CD14-positive monocyte (primary cell): ENCODE measurements around the gene SMIM32. TPM values are rescaled to one million over a fixed set of nuclear protein-coding genes. Genes with fewer than 3 reads are reported as not detected.

Experiments
- DNase-seq, 3 donors: peaks; one replicate each; pipeline ENCODE4 v3.0.0-alpha.2; 2011 to 2022
- H2AFZ ChIP-seq: 2 replicates; pipeline ENCODE4 v1.6.0; 2012; ENCODE audit warnings: mild to moderate bottlenecking, low read depth, low read length, inconsistent platforms; ENCODE audit not compliant: insufficient read depth, poor library complexity, severe bottlenecking
- H3K27ac ChIP-seq, 2 donors: 1 replicate in 1 of 2; 2 replicates in 1 of 2; pipeline ENCODE4 v1.5.1; 2012 to 2013; ENCODE audit warnings: low read length in 2 of 2, control low read depth in 1 of 2, inconsistent platforms in 1 of 2, low read depth in 1 of 2, mild to moderate bottlenecking in 1 of 2
- H3K27me3 ChIP-seq, 2 donors: one replicate each; pipeline versions ENCODE4 v1.6.0 to v1.6.1; 2011 to 2013; ENCODE audit warnings: low read length in 2 of 2; ENCODE audit not compliant: control insufficient read depth in 2 of 2, insufficient read depth in 2 of 2
- H3K36me3 ChIP-seq, 2 donors: replicated peaks in 1 of 2; 1 replicate in 1 of 2; 2 replicates in 1 of 2; pipeline versions ENCODE4 v1.5.1 to v1.6.1; 2012 to 2013; ENCODE audit warnings: low read length in 2 of 2, control low read depth in 1 of 2, inconsistent platforms in 1 of 2, mild to moderate bottlenecking in 1 of 2; ENCODE audit not compliant: insufficient read depth in 2 of 2, control insufficient read depth in 1 of 2
- H3K4me1 ChIP-seq, 2 donors: 1 replicate in 1 of 2; 2 replicates in 1 of 2; pipeline versions ENCODE4 v1.5.1 to v1.6.1; 2012 to 2013; ENCODE audit warnings: low read length in 2 of 2, control low read depth in 1 of 2, inconsistent platforms in 1 of 2, mild to moderate bottlenecking in 1 of 2, moderate library complexity in 1 of 2; ENCODE audit not compliant: insufficient read depth in 2 of 2, control insufficient read depth in 1 of 2
- H3K4me2 ChIP-seq: replicated peaks from 2 replicates; pipeline ENCODE3; 2012; ENCODE audit warnings: low read length, moderate library complexity, mild to moderate bottlenecking; ENCODE audit not compliant: poor library complexity, severe bottlenecking; ENCODE audit errors: extremely low read depth
- H3K4me3 ChIP-seq, 3 experiments: fragments of 200-600 bp in 1 of 3; sonication (generic) in 1 of 3; replicated peaks in 1 of 3; 1 replicate in 2 of 3; 2 replicates in 1 of 3; pipeline ENCODE4 v1.5.1; 2011 to 2013; ENCODE audit warnings: low read length in 3 of 3, mild to moderate bottlenecking in 3 of 3, control low read depth in 2 of 3, low read depth in 2 of 3, inconsistent platforms in 1 of 3, moderate library complexity in 1 of 3
- H3K79me2 ChIP-seq: 2 replicates; pipeline ENCODE4 v1.6.0; 2012; ENCODE audit warnings: mild to moderate bottlenecking, control low read depth, inconsistent platforms, low read length, moderate library complexity; ENCODE audit not compliant: insufficient read depth
- H3K9ac ChIP-seq: 2 replicates; pipeline ENCODE4 v1.6.0; 2017; ENCODE audit warnings: low read length, mild to moderate bottlenecking; ENCODE audit not compliant: insufficient read depth, poor library complexity, severe bottlenecking
- H3K9me3 ChIP-seq, 2 donors: replicated peaks in 1 of 2; 1 replicate in 1 of 2; 2 replicates in 1 of 2; pipeline versions ENCODE4 v1.5.1 to v1.6.1; 2012 to 2013; ENCODE audit warnings: low read length in 2 of 2, control low read depth in 1 of 2; ENCODE audit not compliant: control insufficient read depth in 1 of 2, insufficient read depth in 1 of 2
- H4K20me1 ChIP-seq: 2 replicates; pipeline ENCODE4 v1.6.0; 2012; ENCODE audit warnings: mild to moderate bottlenecking, low read length, control low read depth, moderate library complexity; ENCODE audit not compliant: insufficient read depth
- H3K27ac Mint-ChIP-seq, 7 donors: one replicate each; pipeline ENCODE4 v1.8.0; 2020; ENCODE audit warnings: mild to moderate bottlenecking in 7 of 7, mixed read lengths in 7 of 7, moderate library complexity in 6 of 7, inconsistent platforms in 2 of 7
- H3K27me3 Mint-ChIP-seq, 3 donors: one replicate each; pipeline ENCODE4 v1.8.0; 2021 to 2022; ENCODE audit warnings: low read depth in 3 of 3, mild to moderate bottlenecking in 3 of 3, mixed read lengths in 3 of 3, moderate library complexity in 3 of 3, inconsistent platforms in 1 of 3
- H3K36me3 Mint-ChIP-seq, 2 donors: one replicate each; pipeline ENCODE4 v1.8.0; 2020; ENCODE audit warnings: mixed read lengths in 2 of 2, inconsistent platforms in 1 of 2, mild to moderate bottlenecking in 1 of 2
- H3K4me1 Mint-ChIP-seq: one replicate; pipeline ENCODE4 v1.8.0; 2020; ENCODE audit warnings: mild to moderate bottlenecking, mixed read lengths
- H3K4me3 Mint-ChIP-seq, 2 donors: one replicate each; pipeline ENCODE4 v1.8.0; 2020; ENCODE audit warnings: mild to moderate bottlenecking in 2 of 2, mixed read lengths in 2 of 2, moderate library complexity in 1 of 2
- H3K9me3 Mint-ChIP-seq, 7 donors: one replicate each; pipeline ENCODE4 v1.8.0; 2020 to 2022; ENCODE audit warnings: mixed read lengths in 7 of 7, mild to moderate bottlenecking in 6 of 7, moderate library complexity in 6 of 7, inconsistent platforms in 2 of 7
- CTCF ChIP-seq: fragments of 200-600 bp; IDR thresholded peaks from one replicate; pipeline ENCODE4 v1.8.0; 2022; ENCODE audit warnings: antibody characterized with exemption, mild to moderate bottlenecking
- WGBS: methylation state at CpG from one replicate; pipeline ENCODE4 v1.1.5; 2013; ENCODE audit warnings: missing lambda C conversion rate; ENCODE audit not compliant: insufficient coverage; 5-methylcytosine and 5-hydroxymethylcytosine counted together
- intact Hi-C, 2 donors: fragments of 100-400 bp; cut with micrococcal nuclease; formaldehyde crosslinking; loops; one replicate each; pipeline versions ENCODE4 v1.15.0 to v1.15.1; 2023
- polyA plus RNA-seq, 3 donors: library from polyadenylated mRNA; depleted of rRNA in 1 of 3; unstranded in 2 of 3; stranded (reverse) in 1 of 3; fragments of 300-500 nt in 2 of 3; fragments of >200 nt in 1 of 3; fragmentation: Illumina TruSeq in 2 of 3; gene quantifications; 1 replicate in 2 of 3; 2 replicates in 1 of 3; pipeline ENCODE4 v1.2.3, GENCODE V29; 2012 to 2021

The SMIM32 gene
- polyA plus RNA-seq, 3 donors, result not detected

GRCh38 chr5:136192015-136192525 is 892 bp downstream of the SMIM32 start:
- Mint-ChIP-seq H3K36me3 (peaks cover 12 to 21% of the 10 kb centered on the region in 2 donors), H3K9me3 (peaks cover 0 to 6% (median 2%) of the 10 kb centered on the region in 7 donors), H3K27ac (no peak overlapping the region), H3K4me1 (peaks cover 10% of the 10 kb centered on the region), H3K27me3 (peaks cover 50 to 72% (median 57%) of the 10 kb centered on the region in 3 donors), H3K4me3 (peak overlapping the region; percentile 53 to 72)
- no peaks in the 10 kb centered on the region for H3K79me2 ChIP-seq
- H3K4me1 ChIP-seq, result peaks cover 3 to 12% of the 10 kb centered on the region in 2 donors
- H4K20me1 ChIP-seq, result no peaks in the 10 kb centered on the region
- no peak for DNase-seq
- TF ChIP-seq CTCF, result no peak
- H3K9me3 ChIP-seq, result peaks cover 0 to 10% of the 10 kb centered on the region in 2 donors
- peaks cover 0 to 5% of the 10 kb centered on the region in 2 donors for H3K36me3 ChIP-seq
- peak overlapping the region; percentile 17 for H3K4me2 ChIP-seq
- no peak overlapping the region for H3K4me3 ChIP-seq
- H2AFZ ChIP-seq, result no peak overlapping the region
- intact Hi-C loops, result no loop called here
- H3K27me3 ChIP-seq, result peaks cover 36 to 63% of the 10 kb centered on the region in 2 donors
- no peak overlapping the region for H3K27ac ChIP-seq
- H3K9ac ChIP-seq, result no peak overlapping the region
- under 1% methylated on average over 56 of the region's 56 CpGs for WGBS

- Histone ChIP-seq H4K20me1 (no peaks in the 10 kb centered on the region), H2AFZ (no peak overlapping the region), H3K79me2 (no peaks in the 10 kb centered on the region), H3K27ac (no peak overlapping the region), H3K27me3 (peaks cover 36 to 63% of the 10 kb centered on the region in 2 donors), H3K36me3 (peaks cover 0 to 5% of the 10 kb centered on the region in 2 donors), H3K9me3 (peaks cover 0 to 10% of the 10 kb centered on the region in 2 donors), H3K4me3 (no peak overlapping the region), H3K4me1 (peaks cover 3 to 12% of the 10 kb centered on the region in 2 donors), H3K9ac (no peak overlapping the region), H3K4me2 (peak overlapping the region; percentile 17)
- peak overlapping the region; percentile 53 to 72 for H3K4me3 Mint-ChIP-seq
- 12% methylated on average over 33 of the region's 44 CpGs for WGBS
- peaks cover 51 to 66% (median 57%) of the 10 kb centered on the region in 3 donors for H3K27me3 Mint-ChIP-seq
- intact Hi-C loops, result no loop called here
- DNase-seq, result no peak
- H3K27ac Mint-ChIP-seq, result no peak overlapping the region
- no peak for TF ChIP-seq CTCF
- H3K4me1 Mint-ChIP-seq, result peaks cover 10% of the 10 kb centered on the region
- H3K9me3 Mint-ChIP-seq, result peaks cover 0 to 6% (median 2%) of the 10 kb centered on the region in 7 donors
- peaks cover 13 to 27% of the 10 kb centered on the region in 2 donors for H3K36me3 Mint-ChIP-seq
Observed at GRCh38 chr5:136191304-136192014, 1.5 kb downstream of the SMIM32 start.
